Nephron progenitor cell (in vitro differentiated cells): ENCODE results near the gene CENPQ.

Source experiments
- DNase-seq: peaks from one replicate; pipeline ENCODE4 v3.0.0; 2021
- H3K27ac Mint-ChIP-seq: 2 replicates; pipeline ENCODE4 v1.8.0; 2021; ENCODE audit warnings: mild to moderate bottlenecking, moderate library complexity, mixed read lengths
- H3K27me3 Mint-ChIP-seq: 2 replicates; pipeline ENCODE4 v1.8.0; 2021; ENCODE audit warnings: mild to moderate bottlenecking, low read depth, mixed read lengths; ENCODE audit not compliant: poor library complexity
- H3K36me3 Mint-ChIP-seq: 2 replicates; pipeline ENCODE4 v1.8.0; 2021; ENCODE audit warnings: low read depth, mixed read lengths
- H3K4me1 Mint-ChIP-seq: 2 replicates; pipeline ENCODE4 v1.8.0; 2021; ENCODE audit warnings: mixed read lengths
- H3K4me3 Mint-ChIP-seq: 2 replicates; pipeline ENCODE4 v1.8.0; 2021; ENCODE audit warnings: mild to moderate bottlenecking, moderate library complexity, mixed read lengths
- H3K9me3 Mint-ChIP-seq: 2 replicates; pipeline ENCODE4 v1.8.0; 2021; ENCODE audit warnings: mild to moderate bottlenecking, moderate library complexity, mixed read lengths
- CTCF ChIP-seq: fragments of 200-600 bp; sonication (generic); IDR thresholded peaks from 2 replicates; pipeline ENCODE4 v1.5.0; 2021; ENCODE audit warnings: antibody characterized with exemption

CENPQ gene

GRCh38 chr6:49528571-49528970 is 65.4 kb downstream of the CENPQ start:
- no peak overlapping the region for H3K4me3 Mint-ChIP-seq
- DNase-seq = no peak
- no peaks in the 10 kb centered on the region for H3K4me1 Mint-ChIP-seq
- no peak overlapping the region for H3K27ac Mint-ChIP-seq
- no peak for TF ChIP-seq CTCF
- no peaks in the 10 kb centered on the region for H3K9me3 Mint-ChIP-seq
- no peaks in the 10 kb centered on the region for H3K27me3 Mint-ChIP-seq
- H3K36me3 Mint-ChIP-seq = no peaks in the 10 kb centered on the region

DNA sequence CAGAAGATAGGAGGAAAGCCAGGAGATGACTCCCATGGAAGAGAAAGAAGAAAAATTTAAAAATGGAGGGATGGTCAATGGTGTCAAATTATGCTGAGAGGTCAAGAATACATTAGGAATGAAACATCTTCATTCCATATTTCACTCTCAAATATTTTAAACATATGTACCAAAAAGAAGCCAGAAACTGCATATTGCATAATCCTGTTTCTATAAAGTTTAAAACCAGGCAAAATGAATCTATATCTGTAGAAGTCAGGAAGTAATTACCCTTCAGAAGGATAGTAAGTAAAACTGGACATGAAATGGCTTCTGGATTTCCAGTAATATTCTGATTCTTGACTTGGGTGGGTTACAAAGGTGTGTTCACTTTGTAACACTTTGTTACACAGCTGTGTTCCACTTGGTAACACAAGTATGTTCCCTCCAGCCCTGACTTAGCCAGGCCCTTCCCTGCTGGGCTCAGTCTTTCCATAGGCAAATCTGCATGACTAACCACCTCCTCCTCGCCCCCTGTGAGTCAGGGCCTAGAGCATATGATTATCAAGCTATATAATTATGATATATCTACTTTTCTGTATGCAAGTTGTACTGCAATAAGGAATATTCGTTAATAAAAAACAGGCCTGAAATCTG is 67.1 kb downstream of the CENPQ start:
- no peak for TF ChIP-seq CTCF
- no peak overlapping the region for H3K4me3 Mint-ChIP-seq
- no peaks in the 10 kb centered on the region for H3K9me3 Mint-ChIP-seq
- no peaks in the 10 kb centered on the region for H3K4me1 Mint-ChIP-seq
- no peak overlapping the region for H3K27ac Mint-ChIP-seq
- peaks cover 3% of the 10 kb centered on the region for H3K27me3 Mint-ChIP-seq
- DNase-seq = no peak
- H3K36me3 Mint-ChIP-seq = no peaks in the 10 kb centered on the region

- H3K9me3 Mint-ChIP-seq = no peaks in the 10 kb centered on the region
- H3K36me3 Mint-ChIP-seq = no peaks in the 10 kb centered on the region
- H3K4me3 Mint-ChIP-seq = peak overlapping the region; percentile 16
- no peak for DNase-seq
- H3K27me3 Mint-ChIP-seq = peaks cover 3% of the 10 kb centered on the region
- H3K27ac Mint-ChIP-seq = no peak overlapping the region
- no peaks in the 10 kb centered on the region for H3K4me1 Mint-ChIP-seq
- peak; percentile 76 for TF ChIP-seq CTCF
These were observed 68.8 kb downstream of the CENPQ start for GRCh38 chr6:49531774-49532569.

GRCh38 chr6:49535795-49536194 is 72.6 kb downstream of the CENPQ start:
- TF ChIP-seq CTCF = no peak
- H3K27ac Mint-ChIP-seq = no peak overlapping the region
- no peaks in the 10 kb centered on the region for H3K36me3 Mint-ChIP-seq
- no peaks in the 10 kb centered on the region for H3K4me1 Mint-ChIP-seq
- no peaks in the 10 kb centered on the region for H3K9me3 Mint-ChIP-seq
- H3K4me3 Mint-ChIP-seq = no peak overlapping the region
- peaks cover 3% of the 10 kb centered on the region for H3K27me3 Mint-ChIP-seq
- no peak for DNase-seq

DNA sequence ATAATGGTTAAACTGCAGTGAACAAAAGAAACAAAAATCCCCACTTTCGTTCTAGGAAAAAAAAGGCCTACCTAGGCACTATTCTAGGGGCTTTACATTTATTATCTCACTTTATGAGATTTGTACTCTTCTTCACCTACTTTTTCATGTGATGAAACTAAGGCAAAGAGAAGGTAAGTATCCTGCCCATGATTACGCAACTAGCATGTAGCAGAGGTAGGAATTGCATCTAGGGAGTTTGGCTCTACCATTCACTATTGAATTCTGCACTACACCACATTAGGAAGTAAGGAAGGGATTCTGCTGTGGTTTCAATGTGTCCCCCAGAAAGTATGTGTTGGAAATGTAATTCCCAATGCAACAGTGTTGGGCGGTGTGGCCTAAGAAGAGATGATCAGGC is 75.9 kb downstream of the CENPQ start:
- no peaks in the 10 kb centered on the region for H3K36me3 Mint-ChIP-seq
- no peaks in the 10 kb centered on the region for H3K4me1 Mint-ChIP-seq
- TF ChIP-seq CTCF = no peak
- H3K9me3 Mint-ChIP-seq = no peaks in the 10 kb centered on the region
- H3K27me3 Mint-ChIP-seq = peaks cover 3% of the 10 kb centered on the region
- no peak overlapping the region for H3K27ac Mint-ChIP-seq
- no peak overlapping the region for H3K4me3 Mint-ChIP-seq
- DNase-seq = no peak

GRCh38 chr6:49540614-49541013 is 77.4 kb downstream of the CENPQ start:
- no peak for TF ChIP-seq CTCF
- Mint-ChIP-seq H3K9me3 (no peaks in the 10 kb centered on the region), H3K27me3 (peaks cover 3% of the 10 kb centered on the region), H3K4me3 (no peak overlapping the region), H3K36me3 (no peaks in the 10 kb centered on the region), H3K27ac (no peak overlapping the region), H3K4me1 (no peaks in the 10 kb centered on the region)
- DNase-seq = no peak
